DMS114 treated with DMSO at 0.1 percent for 48 hours (cell line): ENCODE data around the gene ANO7.

Source experiments
- DNase-seq: peaks from one replicate; lab custom pipeline; 2025; ENCODE audit not compliant: unreplicated experiment; lab: John Stamatoyannopoulos, UW

The ANO7 gene

GRCh38 chr2:241157841-241158545, 30.5 kb upstream of the ANO7 start:
- DNase-seq, result no peak

- DNase-seq, result no peak
Observed at GRCh38 chr2:241158546-241158900, 30.0 kb upstream of the ANO7 start.

- no peak for DNase-seq
Observed at GRCh38 chr2:241159116-241159515, 29.4 kb upstream of the ANO7 start.

GRCh38 chr2:241160318-241160717, 28.2 kb upstream of the ANO7 start:
- DNase-seq, result no peak

GRCh38 chr2:241161646-241162281, 26.7 kb upstream of the ANO7 start:
- DNase-seq, result no peak

GRCh38 chr2:241163601-241164118, 24.8 kb upstream of the ANO7 start:
- no peak for DNase-seq

- no peak for DNase-seq
Observed at GRCh38 chr2:241168366-241168765, 20.1 kb upstream of the ANO7 start.

- DNase-seq, result no peak
Observed at GRCh38 chr2:241173557-241173956, 14.9 kb upstream of the ANO7 start.

GRCh38 chr2:241177526-241178334, 10.7 kb upstream of the ANO7 start:
- no peak for DNase-seq

GRCh38 chr2:241178961-241179360, 9.5 kb upstream of the ANO7 start:
- no peak for DNase-seq

- no peak for DNase-seq
Observed at GRCh38 chr2:241179899-241180298, 8.6 kb upstream of the ANO7 start.

- no peak for DNase-seq
Observed at GRCh38 chr2:241180495-241180894, 8.0 kb upstream of the ANO7 start.

GRCh38 chr2:241182126-241182525, 6.4 kb upstream of the ANO7 start:
- DNase-seq, result no peak

- DNase-seq, result no peak
Observed at GRCh38 chr2:241182531-241183133, 5.8 kb upstream of the ANO7 start.

GRCh38 chr2:241183221-241183620, 5.3 kb upstream of the ANO7 start:
- DNase-seq, result no peak

- DNase-seq, result no peak
Observed at GRCh38 chr2:241184901-241185300, 3.6 kb upstream of the ANO7 start.

GRCh38 chr2:241185961-241186360, 2.5 kb upstream of the ANO7 start:
- no peak for DNase-seq

- DNase-seq, result no peak
Observed at GRCh38 chr2:241187101-241187917, 1.2 kb upstream of the ANO7 start.

- DNase-seq, result no peak
Observed at GRCh38 chr2:241187918-241188234, 601 bp upstream of the ANO7 start.

GRCh38 chr2:241189093-241189855, 797 bp downstream of the ANO7 start:
- no peak for DNase-seq
